Hepatocyte (in vitro differentiated cells): Measurements from ENCODE around the gene MSI2.

Experiments used
- CTCF ChIP-seq: fragments of 200-600 bp; sonication (generic); IDR thresholded peaks from 2 replicates; pipeline ENCODE4 v1.5.1; 2016; ENCODE audit warnings: antibody characterized with exemption, mild to moderate bottlenecking; ENCODE audit not compliant: poor library complexity
- EZH2 ChIP-seq: fragments of 200-600 bp; sonication (generic); IDR thresholded peaks from 2 replicates; pipeline ENCODE4 v1.6.1; 2016; ENCODE audit warnings: antibody characterized with exemption, mild to moderate bottlenecking, borderline replicate concordance

- TF ChIP-seq CTCF, result no peak
- no peak for TF ChIP-seq EZH2
Measured at GRCh38 chr17:57665696-57666095, 409.4 kb downstream of the MSI2 start.
